Liver (tissue), 9 donors: ENCODE data around the gene PHC3. TPM values are rescaled to one million over a fixed set of nuclear protein-coding genes. Genes with fewer than 3 reads are reported as not detected.
A peak's percentile ranks its signal among the peaks of the same experiment; 100 is the strongest.

Source experiments
- DNase-seq: peaks from one replicate; pipeline ENCODE4 v3.0.0-alpha.2; 2017; ENCODE audit warnings: low spot score
- H3K27ac ChIP-seq, 2 donors: one replicate each; pipeline ENCODE4 v1.7.0; 2013; ENCODE audit warnings: inconsistent platforms in 2 of 2, low read length in 2 of 2, control low read depth in 1 of 2, low read depth in 1 of 2, mild to moderate bottlenecking in 1 of 2
- H3K27me3 ChIP-seq, 4 donors: one replicate each; pipeline versions ENCODE4 v1.6.1 to v1.7.0; 2013; ENCODE audit warnings: low read length in 3 of 4, inconsistent platforms in 1 of 4, mild to moderate bottlenecking in 1 of 4, moderate library complexity in 1 of 4; ENCODE audit not compliant: control insufficient read depth in 4 of 4, insufficient read depth in 4 of 4
- H3K36me3 ChIP-seq, 4 donors: one replicate each; pipeline versions ENCODE4 v1.6.1 to v1.7.0; 2013; ENCODE audit warnings: low read length in 3 of 4, mild to moderate bottlenecking in 3 of 4, low read depth in 1 of 4, moderate library complexity in 1 of 4; ENCODE audit not compliant: control insufficient read depth in 4 of 4, insufficient read depth in 3 of 4
- H3K4me1 ChIP-seq, 4 donors: one replicate each; pipeline versions ENCODE4 v1.6.1 to v1.7.0; 2013; ENCODE audit warnings: low read length in 3 of 4, mild to moderate bottlenecking in 3 of 4, moderate library complexity in 1 of 4; ENCODE audit not compliant: control insufficient read depth in 4 of 4, insufficient read depth in 4 of 4
- H3K4me3 ChIP-seq, 3 donors: one replicate each; pipeline versions ENCODE4 v1.6.1 to v1.7.0; 2013; ENCODE audit warnings: low read length in 3 of 3, control low read depth in 1 of 3, low read depth in 1 of 3, mild to moderate bottlenecking in 1 of 3
- H3K9ac ChIP-seq, 2 donors: one replicate each; pipeline ENCODE4 v1.7.0; 2013; ENCODE audit warnings: low read length in 2 of 2, mild to moderate bottlenecking in 2 of 2, moderate library complexity in 2 of 2, control low read depth in 1 of 2, low read depth in 1 of 2
- H3K9me3 ChIP-seq, 4 donors: one replicate each; pipeline versions ENCODE4 v1.6.1 to v1.7.0; 2013; ENCODE audit warnings: low read length in 3 of 4; ENCODE audit not compliant: control insufficient read depth in 4 of 4
- ATF3 ChIP-seq: IDR thresholded peaks from 2 replicates; pipeline ENCODE4 v1.6.1; 2016; ENCODE audit warnings: antibody characterized with exemption
- CTCF ChIP-seq: fragments of 150-350 bp; IDR thresholded peaks from 2 replicates; pipeline ENCODE4 v1.5.1; 2017; ENCODE audit warnings: improper control_type of control experiment, low read depth, low read length; ENCODE audit not compliant: missing input control
- EGR1 ChIP-seq, 2 donors: IDR thresholded peaks; 2 replicates each; pipeline ENCODE4 v1.6.1; 2016 to 2018; ENCODE audit warnings: antibody characterized with exemption in 2 of 2, low read depth in 2 of 2
- FOXA1 ChIP-seq: IDR thresholded peaks from 2 replicates; pipeline ENCODE4 v1.6.1; 2016; ENCODE audit warnings: antibody characterized with exemption
- FOXA2 ChIP-seq: IDR thresholded peaks from 2 replicates; pipeline ENCODE4 v1.6.1; 2016; ENCODE audit warnings: antibody characterized with exemption
- GABPA ChIP-seq, 2 donors: IDR thresholded peaks in 1 of 2; conservative IDR thresholded peaks in 1 of 2; 2 replicates each; pipeline ENCODE4 v1.6.1; 2016; ENCODE audit warnings: antibody characterized with exemption in 2 of 2, mild to moderate bottlenecking in 1 of 2, moderate library complexity in 1 of 2
- HNF4A ChIP-seq, 2 donors: conservative IDR thresholded peaks; 2 replicates each; pipeline ENCODE4 v1.6.1; 2016; ENCODE audit warnings: antibody characterized with exemption in 2 of 2, mild to moderate bottlenecking in 2 of 2
- HNF4G ChIP-seq: IDR thresholded peaks from 2 replicates; pipeline ENCODE4 v1.6.1; 2016; ENCODE audit warnings: antibody characterized with exemption
- JUND ChIP-seq, 2 donors: IDR thresholded peaks; 2 replicates each; pipeline ENCODE4 v1.6.1; 2016; ENCODE audit warnings: antibody characterized with exemption in 2 of 2
- NR2F2 ChIP-seq: IDR thresholded peaks from 2 replicates; pipeline ENCODE4 v1.6.1; 2016; ENCODE audit warnings: antibody characterized with exemption
- RAD21 ChIP-seq, 2 donors: IDR thresholded peaks; 2 replicates each; pipeline ENCODE4 v1.6.1; 2016; ENCODE audit warnings: antibody characterized with exemption in 2 of 2, mild to moderate bottlenecking in 2 of 2
- RXRA ChIP-seq, 2 donors: IDR thresholded peaks; 2 replicates each; pipeline ENCODE4 v1.6.1; 2017 to 2018; ENCODE audit warnings: antibody characterized with exemption in 2 of 2, mild to moderate bottlenecking in 1 of 2
- SP1 ChIP-seq: IDR thresholded peaks from 2 replicates; pipeline ENCODE4 v1.6.1; 2018; ENCODE audit warnings: antibody characterized with exemption, mild to moderate bottlenecking
- TAF1 ChIP-seq: conservative IDR thresholded peaks from 2 replicates; pipeline ENCODE4 v1.6.1; 2016; ENCODE audit warnings: antibody characterized with exemption, mild to moderate bottlenecking
- YY1 ChIP-seq: IDR thresholded peaks from 2 replicates; pipeline ENCODE4 v1.6.1; 2016; ENCODE audit warnings: antibody characterized with exemption, mild to moderate bottlenecking
- WGBS: extraction: QIAGEN DNeasy Blood & Tissue Kit; methylation state at CpG from one replicate; pipeline ENCODE4 v1.1.7; 2013; 5-methylcytosine and 5-hydroxymethylcytosine counted together
- polyA plus RNA-seq, 2 donors: library from polyadenylated mRNA; stranded (reverse) in 1 of 2; unstranded in 1 of 2; fragments of 200-250 nt in 1 of 2; fragments of >200 nt in 1 of 2; fragmentation: Nextera tagmentation in 1 of 2; extraction: Ambion mirVana in 1 of 2; gene quantifications; one replicate each; pipeline versions ENCODE4 v1.2.1 to v1.2.3, GENCODE V29; 2013 to 2015
- total RNA-seq, 2 donors: library from RNA; depleted of rRNA; stranded (reverse); fragments of >200 nt; gene quantifications; one replicate each; pipeline ENCODE4 v1.2.3, GENCODE V29; 2014
- TF ChIP-seq, protein P1 (sequence below): IDR thresholded peaks from 2 replicates; pipeline ENCODE4 v1.6.1; 2016; ENCODE audit warnings: antibody characterized with exemption
- TF ChIP-seq, protein P2 (sequence below): IDR thresholded peaks from 2 replicates; pipeline ENCODE4 v1.6.1; 2016; ENCODE audit warnings: antibody characterized with exemption, mild to moderate bottlenecking
- TF ChIP-seq, protein P3 (sequence below): IDR thresholded peaks from 2 replicates; pipeline ENCODE4 v1.6.1; 2016; ENCODE audit warnings: antibody characterized with exemption
- donor health status: healthy.
- donor health status: healthy.
- donor health status: healthy.
- donor health status: healthy.
- donor health status: healthy.

Gene PHC3
- total and polyA plus RNA-seq, 4 donors = 3.9 to 44.7 (median 24.2) TPM

DNA sequence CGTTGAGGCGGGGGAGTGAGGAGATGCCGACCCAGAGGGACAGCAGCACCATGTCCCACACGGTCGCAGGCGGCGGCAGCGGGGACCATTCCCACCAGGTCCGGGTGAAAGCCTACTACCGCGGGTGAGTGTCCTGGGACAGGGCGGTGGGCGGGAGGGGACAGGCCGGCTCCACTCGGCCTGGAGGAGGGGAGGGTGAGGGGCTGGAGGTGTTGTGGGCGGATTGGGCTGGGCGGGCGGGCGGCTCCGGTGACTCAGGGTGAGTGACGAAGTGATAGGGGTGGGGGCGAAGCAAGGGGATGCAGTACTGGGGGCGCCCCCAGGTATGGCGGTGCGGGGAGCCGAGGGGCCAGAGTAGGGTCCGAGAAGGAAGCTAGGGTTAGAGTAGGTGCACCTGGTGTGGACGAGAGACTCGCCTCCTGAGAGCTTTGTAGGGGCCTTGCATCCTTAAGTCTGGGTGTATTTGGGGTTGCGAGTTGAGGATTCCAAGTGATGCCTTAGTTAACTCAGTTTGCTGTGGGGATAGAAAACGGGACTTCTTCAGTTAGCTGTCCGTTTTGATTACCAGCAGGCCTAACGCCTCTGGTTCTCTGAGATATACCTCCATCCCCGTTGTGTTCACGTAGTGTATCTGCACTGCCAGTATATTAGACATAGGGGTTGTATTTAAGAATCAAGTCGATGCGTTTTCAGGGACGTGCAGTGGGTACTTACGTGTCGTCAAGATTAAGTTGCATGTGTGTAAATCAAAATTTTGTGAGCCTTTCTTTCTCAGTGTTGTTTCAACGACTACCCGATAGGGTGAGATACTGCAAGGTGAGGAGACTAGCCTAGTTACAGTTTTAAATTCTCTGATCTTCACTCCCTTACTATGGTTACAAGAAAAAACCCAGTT, 41.4 kb upstream of the PHC3 start:
- Histone ChIP-seq H3K36me3 (no peaks in the 10 kb centered on the region), H3K9ac (peak overlapping the region; percentile 46 to 71), H3K4me1 (peaks cover 2 to 15% (median 6%) of the 10 kb centered on the region in 4 donors), H3K4me3 (peak overlapping the region; percentile 79 to 88 (median 79)), H3K27ac (peak overlapping the region; percentile 76 to 87), H3K9me3 (no peaks in the 10 kb centered on the region), H3K27me3 (no peaks in the 10 kb centered on the region)
- DNase-seq = no peak
- WGBS = under 1% methylated on average over 42 of the region's 42 CpGs
- peak in 1 of 2 donors; percentile 36 for TF ChIP-seq RAD21 (IDR thresholded peaks at IDR 0.05)
- TF ChIP-seq HNF4A (conservative IDR thresholded peaks at IDR 0.05) = no peak

DNA sequence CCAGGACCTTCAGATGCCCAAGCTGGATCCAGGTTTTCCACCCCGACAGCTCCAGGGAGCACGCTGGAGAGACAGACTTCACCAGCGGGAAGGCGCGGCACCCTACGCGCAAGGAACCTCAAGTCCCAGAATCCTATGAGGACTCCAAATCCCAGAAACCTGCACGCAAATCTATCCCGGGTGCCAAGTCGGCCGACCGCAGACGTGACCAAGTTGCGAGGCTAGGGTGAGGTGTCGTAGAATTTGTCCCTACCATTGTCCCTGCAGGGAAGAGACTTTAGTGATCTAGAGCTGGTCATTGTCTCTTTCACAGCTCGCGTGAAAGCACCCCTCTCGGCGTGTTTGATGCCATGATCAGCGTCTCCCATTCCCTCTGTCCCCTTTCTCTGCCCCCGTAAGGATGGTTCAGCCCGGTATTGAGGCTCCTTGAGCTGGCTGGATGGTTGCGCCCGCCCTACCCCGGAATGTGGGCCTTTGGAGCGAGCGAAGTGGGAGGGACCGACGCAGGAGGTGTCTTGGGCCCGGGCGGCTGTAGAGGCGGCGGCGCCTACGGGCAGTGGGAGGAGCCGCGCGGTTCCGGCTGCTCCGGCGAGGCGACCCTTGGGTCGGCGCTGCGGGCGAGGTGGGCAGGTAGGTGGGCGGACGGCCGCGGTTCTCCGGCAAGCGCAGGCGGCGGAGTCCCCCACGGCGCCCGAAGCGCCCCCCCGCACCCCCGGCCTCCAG, 40.6 kb upstream of the PHC3 start, which contains the start of gene PRKCI:
Gene PRKCI (plus strand): TSS at position 501 of the 723 bp plus-strand sequence. CDS start 246 bp downstream, outside the sequence.
- TF ChIP-seq, protein P1, sequence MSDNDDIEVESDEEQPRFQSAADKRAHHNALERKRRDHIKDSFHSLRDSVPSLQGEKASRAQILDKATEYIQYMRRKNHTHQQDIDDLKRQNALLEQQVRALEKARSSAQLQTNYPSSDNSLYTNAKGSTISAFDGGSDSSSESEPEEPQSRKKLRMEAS = peak; percentile 92
- peak; percentile 36 for TF ChIP-seq NR2F2
- TF ChIP-seq HNF4A (conservative IDR thresholded peaks at IDR 0.05) = peak; percentile 70 to 71
- peak; percentile 43 to 44 for TF ChIP-seq RAD21 (IDR thresholded peaks at IDR 0.05)
- no peak for TF ChIP-seq FOXA2
- TF ChIP-seq EGR1 (IDR thresholded peaks at IDR 0.05; ENCODE audit: low read depth in 2 of 2) = peak; percentile 29 to 70
- peak; percentile 55 to 60 for TF ChIP-seq RXRA (IDR thresholded peaks at IDR 0.05)
- TF ChIP-seq ATF3 = peak; percentile 49
- peak; percentile 49 for TF ChIP-seq FOXA1
- peak; percentile 97 for TF ChIP-seq SP1
- TF ChIP-seq, protein P2, sequence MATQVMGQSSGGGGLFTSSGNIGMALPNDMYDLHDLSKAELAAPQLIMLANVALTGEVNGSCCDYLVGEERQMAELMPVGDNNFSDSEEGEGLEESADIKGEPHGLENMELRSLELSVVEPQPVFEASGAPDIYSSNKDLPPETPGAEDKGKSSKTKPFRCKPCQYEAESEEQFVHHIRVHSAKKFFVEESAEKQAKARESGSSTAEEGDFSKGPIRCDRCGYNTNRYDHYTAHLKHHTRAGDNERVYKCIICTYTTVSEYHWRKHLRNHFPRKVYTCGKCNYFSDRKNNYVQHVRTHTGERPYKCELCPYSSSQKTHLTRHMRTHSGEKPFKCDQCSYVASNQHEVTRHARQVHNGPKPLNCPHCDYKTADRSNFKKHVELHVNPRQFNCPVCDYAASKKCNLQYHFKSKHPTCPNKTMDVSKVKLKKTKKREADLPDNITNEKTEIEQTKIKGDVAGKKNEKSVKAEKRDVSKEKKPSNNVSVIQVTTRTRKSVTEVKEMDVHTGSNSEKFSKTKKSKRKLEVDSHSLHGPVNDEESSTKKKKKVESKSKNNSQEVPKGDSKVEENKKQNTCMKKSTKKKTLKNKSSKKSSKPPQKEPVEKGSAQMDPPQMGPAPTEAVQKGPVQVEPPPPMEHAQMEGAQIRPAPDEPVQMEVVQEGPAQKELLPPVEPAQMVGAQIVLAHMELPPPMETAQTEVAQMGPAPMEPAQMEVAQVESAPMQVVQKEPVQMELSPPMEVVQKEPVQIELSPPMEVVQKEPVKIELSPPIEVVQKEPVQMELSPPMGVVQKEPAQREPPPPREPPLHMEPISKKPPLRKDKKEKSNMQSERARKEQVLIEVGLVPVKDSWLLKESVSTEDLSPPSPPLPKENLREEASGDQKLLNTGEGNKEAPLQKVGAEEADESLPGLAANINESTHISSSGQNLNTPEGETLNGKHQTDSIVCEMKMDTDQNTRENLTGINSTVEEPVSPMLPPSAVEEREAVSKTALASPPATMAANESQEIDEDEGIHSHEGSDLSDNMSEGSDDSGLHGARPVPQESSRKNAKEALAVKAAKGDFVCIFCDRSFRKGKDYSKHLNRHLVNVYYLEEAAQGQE = peak; percentile 48
- peak; percentile 78 for TF ChIP-seq YY1
- no peak for TF ChIP-seq TAF1
- no peak for TF ChIP-seq CTCF
- TF ChIP-seq, protein P3, sequence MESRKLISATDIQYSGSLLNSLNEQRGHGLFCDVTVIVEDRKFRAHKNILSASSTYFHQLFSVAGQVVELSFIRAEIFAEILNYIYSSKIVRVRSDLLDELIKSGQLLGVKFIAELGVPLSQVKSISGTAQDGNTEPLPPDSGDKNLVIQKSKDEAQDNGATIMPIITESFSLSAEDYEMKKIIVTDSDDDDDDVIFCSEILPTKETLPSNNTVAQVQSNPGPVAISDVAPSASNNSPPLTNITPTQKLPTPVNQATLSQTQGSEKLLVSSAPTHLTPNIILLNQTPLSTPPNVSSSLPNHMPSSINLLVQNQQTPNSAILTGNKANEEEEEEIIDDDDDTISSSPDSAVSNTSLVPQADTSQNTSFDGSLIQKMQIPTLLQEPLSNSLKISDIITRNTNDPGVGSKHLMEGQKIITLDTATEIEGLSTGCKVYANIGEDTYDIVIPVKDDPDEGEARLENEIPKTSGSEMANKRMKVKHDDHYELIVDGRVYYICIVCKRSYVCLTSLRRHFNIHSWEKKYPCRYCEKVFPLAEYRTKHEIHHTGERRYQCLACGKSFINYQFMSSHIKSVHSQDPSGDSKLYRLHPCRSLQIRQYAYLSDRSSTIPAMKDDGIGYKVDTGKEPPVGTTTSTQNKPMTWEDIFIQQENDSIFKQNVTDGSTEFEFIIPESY = peak; percentile 73
- TF ChIP-seq HNF4G = no peak
- peak in 1 of 2 donors; percentile 51 for TF ChIP-seq GABPA (IDR thresholded peaks at IDR 0.05 in 1 of 2, conservative IDR thresholded peaks at IDR 0.05 in 1 of 2)
- peak; percentile 57 to 81 for TF ChIP-seq JUND (IDR thresholded peaks at IDR 0.05)
- peaks cover 2 to 15% (median 6%) of the 10 kb centered on the region in 4 donors for H3K4me1 ChIP-seq
- peak within 1 kb of the TSS; percentile 71 to 87 for H3K9ac ChIP-seq
- H3K9me3 ChIP-seq = no peaks in the 10 kb centered on the region
- peak within 1 kb of the TSS; percentile 79 to 88 (median 79) for H3K4me3 ChIP-seq
- peak; percentile 88 for DNase-seq
- H3K27ac ChIP-seq = peak within 1 kb of the TSS; percentile 76 to 87
- no peaks in the 10 kb centered on the region for H3K27me3 ChIP-seq
- H3K36me3 ChIP-seq = no peaks in the 10 kb centered on the region
- WGBS = under 1% methylated on average over 60 of the region's 60 CpGs
